Endothelial cell of umbilical vein (primary cell): ENCODE measurements around the gene MARCOL. TPM values are rescaled to one million over a fixed set of nuclear protein-coding genes. Genes with fewer than 3 reads are reported as not detected.

Source experiments
- BruUV-seq: library from RNA; stranded (reverse); fragments of 400-500 nt; replicated peaks from 2 replicates; lab custom pipeline; 2021; lab: Mats Ljungman, UMichigan
- CTCF ChIA-PET: fragments of 300-600, 350-600 bp; sonication (Branson Sonifier 250); formaldehyde crosslinking; loops from one replicate; lab custom pipeline; 2021; ENCODE audit warnings: antibody characterized with exemption, inconsistent platforms; lab: Charles Lee
- POLR2A ChIA-PET: fragments of 300-600, 350-600 bp; sonication (Branson Sonifier 250); formaldehyde crosslinking; loops from one replicate; lab custom pipeline; 2021; ENCODE audit warnings: antibody characterized with exemption, inconsistent platforms; lab: Charles Lee
- DNase-seq: peaks from one replicate; pipeline ENCODE4 v3.0.0-alpha.2; 2011; ENCODE audit warnings: low read depth, low spot score
- FAIRE-seq: peaks from 2 replicates; lab custom pipeline; 2011; peaks lifted over from hg19 to GRCh38; lab: Jason Lieb, UNC
- H2AFZ ChIP-seq: 2 replicates; pipeline ENCODE4 v1.6.0; 2012; ENCODE audit warnings: low read depth, low read length, control low read depth, inconsistent platforms
- H3K27ac ChIP-seq: 2 replicates; pipeline ENCODE4 v1.5.1; 2011; ENCODE audit warnings: low read depth, mild to moderate bottlenecking, control low read depth, low read length, moderate library complexity; ENCODE audit not compliant: insufficient read depth
- H3K27me3 ChIP-seq, 2 experiments: 2 replicates each; pipeline versions ENCODE4 v1.6.0 to v1.6.1; 2011; ENCODE audit warnings: low read length in 2 of 2, mixed read lengths in 1 of 2; ENCODE audit not compliant: control insufficient read depth in 2 of 2, insufficient read depth in 2 of 2
- H3K36me3 ChIP-seq, 2 experiments: 2 replicates in 1 of 2; 3 replicates in 1 of 2; pipeline ENCODE4 v1.5.1; 2011; ENCODE audit warnings: low read length in 2 of 2, mild to moderate bottlenecking in 1 of 2, moderate library complexity in 1 of 2; ENCODE audit not compliant: control insufficient read depth in 2 of 2, insufficient read depth in 2 of 2; ENCODE audit errors: extremely low read depth in 1 of 2
- H3K4me1 ChIP-seq: 3 replicates; pipeline ENCODE4 v1.5.1; 2011; ENCODE audit warnings: mild to moderate bottlenecking, low read length; ENCODE audit not compliant: control insufficient read depth, insufficient read depth; ENCODE audit errors: extremely low read depth
- H3K4me2 ChIP-seq: 2 replicates; pipeline ENCODE4 v1.6.1; 2011; ENCODE audit warnings: low read length, control low read depth, mixed read lengths; ENCODE audit not compliant: insufficient read depth
- H3K4me3 ChIP-seq, 3 experiments: fragments of 200-600 bp in 1 of 3; sonication (generic), shearing (Covaris generic) in 1 of 3; replicated peaks in 1 of 3; 2 replicates each; pipeline ENCODE4 v1.5.1; 2011 to 2016; ENCODE audit warnings: control low read depth in 3 of 3, low read length in 3 of 3, mild to moderate bottlenecking in 2 of 3, inconsistent platforms in 1 of 3, low read depth in 1 of 3, moderate library complexity in 1 of 3; ENCODE audit not compliant: insufficient read depth in 1 of 3
- H3K79me2 ChIP-seq: 2 replicates; pipeline ENCODE4 v1.6.0; 2012; ENCODE audit warnings: low read length, inconsistent platforms; ENCODE audit not compliant: control insufficient read depth, insufficient read depth
- H3K9ac ChIP-seq: replicated peaks from 2 replicates; pipeline ENCODE3; 2011; ENCODE audit warnings: low read length, control low read depth; ENCODE audit not compliant: insufficient read depth; ENCODE audit errors: extremely low read depth
- H3K9me1 ChIP-seq: replicated peaks from 3 replicates; pipeline ENCODE4 v1.6.0; 2011; ENCODE audit warnings: mild to moderate bottlenecking, low read length; ENCODE audit not compliant: control insufficient read depth, insufficient read depth; ENCODE audit errors: extremely low read depth
- H3K9me3 ChIP-seq: replicated peaks from 2 replicates; pipeline ENCODE4 v1.5.1; 2012; ENCODE audit warnings: low read length, inconsistent platforms; ENCODE audit not compliant: control insufficient read depth, insufficient read depth
- H4K20me1 ChIP-seq: replicated peaks from 2 replicates; pipeline ENCODE3; 2011; ENCODE audit warnings: mild to moderate bottlenecking, low read length; ENCODE audit not compliant: control insufficient read depth, insufficient read depth; ENCODE audit errors: extremely low read depth
- EZH2 ChIP-seq: IDR thresholded peaks from 2 replicates; pipeline ENCODE4 v1.6.1; 2012; ENCODE audit warnings: borderline replicate concordance, low read depth, mild to moderate bottlenecking, moderate library complexity, low read length, inconsistent platforms; ENCODE audit not compliant: severe bottlenecking
- FOS ChIP-seq: IDR thresholded peaks from 2 replicates; pipeline ENCODE4 v1.6.1; 2011; ENCODE audit warnings: mild to moderate bottlenecking, low read length, moderate library complexity, borderline replicate concordance; ENCODE audit not compliant: insufficient read depth
- GATA2 ChIP-seq: IDR thresholded peaks from 2 replicates; pipeline ENCODE4 v1.7.0; 2011; ENCODE audit warnings: low read depth, mild to moderate bottlenecking, moderate library complexity, mixed read lengths, low read length; ENCODE audit not compliant: insufficient read length, insufficient read depth
- JUN ChIP-seq: IDR thresholded peaks from 2 replicates; pipeline ENCODE4 v1.6.1; 2011; ENCODE audit warnings: borderline replicate concordance, low read depth; ENCODE audit not compliant: insufficient read length, insufficient read depth
- MYC ChIP-seq: IDR thresholded peaks from one replicate; pipeline ENCODE4 v1.6.1; 2011; ENCODE audit warnings: mild to moderate bottlenecking, low read depth, low read length
- POLR2A ChIP-seq: IDR thresholded peaks from 2 replicates; pipeline ENCODE4 v1.6.1; 2012; ENCODE audit warnings: low read depth, mild to moderate bottlenecking, control low read depth, low read length
- POLR2AphosphoS5 ChIP-seq: IDR thresholded peaks from 2 replicates; pipeline ENCODE4 v1.6.1; 2012; ENCODE audit warnings: low read depth, mild to moderate bottlenecking, control low read depth, low read length, moderate library complexity; ENCODE audit not compliant: insufficient read depth
- dilution Hi-C: fragments of 300-500 bp; cut with MboI; formaldehyde crosslinking; loops from one replicate; pipeline ENCODE4 v1.15.0; 2019; ENCODE audit warnings: low sequenced_read_pairs; ENCODE audit not compliant: extremely low pct_ligation_motif_present
- intact Hi-C: fragments of 100-400 bp; cut with micrococcal nuclease; formaldehyde crosslinking; loops from one replicate; pipeline ENCODE4 v1.10.0; 2022
- polyA plus RNA-seq, 4 experiments: library from polyadenylated mRNA; depleted of rRNA in 3 of 4; stranded (reverse) in 3 of 4; unstranded in 1 of 4; fragments of >200 nt; gene quantifications; 2 replicates each; pipeline versions ENCODE4 v1.2.1 to v1.2.3, GENCODE V29; 2011 to 2012; ENCODE audit warnings: missing spikeins in 1 of 4
- total RNA-seq: library from RNA; stranded (reverse); gene quantifications from 2 replicates; pipeline ENCODE4 v1.2.3, GENCODE V29; 2021
- TF ChIP-seq, protein P1 (sequence below), 2 donors: IDR thresholded peaks; 1 replicate in 1 of 2; 2 replicates in 1 of 2; pipeline ENCODE4 v1.5.1; 2011; ENCODE audit warnings: low read length in 2 of 2, mild to moderate bottlenecking in 2 of 2, moderate library complexity in 2 of 2, control low read depth in 1 of 2, inconsistent platforms in 1 of 2, low read depth in 1 of 2; ENCODE audit not compliant: insufficient read depth in 1 of 2; ENCODE audit errors: extremely low read depth in 1 of 2
- TF ChIP-seq, protein P2 (sequence below): IDR thresholded peaks from 2 replicates; pipeline ENCODE4 v1.6.1; 2011; ENCODE audit not compliant: insufficient read depth, insufficient read length

Gene MARCOL
- total and polyA plus RNA-seq, 2 donors (not counting 3 experiments of a cell fraction or from before 2014, with no cell fraction given) = not detected

DNA sequence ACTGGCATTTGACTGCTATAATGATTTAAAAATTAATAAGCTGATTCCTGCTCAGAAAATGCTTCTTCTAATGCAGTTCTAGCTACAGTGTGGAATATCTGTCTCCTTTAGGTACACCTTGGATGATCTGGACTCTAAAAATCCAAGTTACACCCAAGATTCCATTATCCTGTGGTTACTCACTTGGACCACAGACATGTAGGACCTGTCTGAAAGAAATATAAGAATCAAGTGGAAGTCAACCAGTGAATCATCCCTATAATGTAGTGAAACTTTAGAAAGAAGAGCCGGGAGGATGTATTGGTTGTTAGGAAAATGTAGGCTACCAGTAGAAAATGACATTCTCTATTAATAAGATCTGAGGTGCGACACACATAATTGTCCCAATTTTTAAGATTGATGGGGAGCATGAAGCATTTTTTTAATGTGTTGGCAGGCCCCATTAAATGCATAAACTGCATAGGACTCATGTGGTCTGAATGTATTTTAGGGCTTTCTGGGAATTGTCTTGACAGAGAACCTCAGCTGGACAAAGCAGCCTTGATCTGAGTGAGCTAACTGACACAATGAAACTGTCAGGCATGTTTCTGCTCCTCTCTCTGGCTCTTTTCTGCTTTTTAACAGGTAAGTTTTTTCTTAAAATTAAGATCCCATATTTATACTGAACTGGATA is 35.7 kb upstream of the MARCOL start, which contains the start of gene SPINK6:
TSS of gene SPINK6 (plus strand) at position 512 of the 673 bp plus-strand sequence. CDS start at position 567, 55 bp downstream.
- no peak within 1 kb of the TSS for H3K27ac ChIP-seq
- ChIA-PET CTCF (interaction anchor here (0.7 kb wide), 1 partner anchor 45 kb away, joined by 3 read pairs; no protein-coding TSS in a partner anchor), POLR2A (no interaction called here)
- no peaks in the 10 kb centered on the region for H3K79me2 ChIP-seq
- TF ChIP-seq POLR2A (no peak), GATA2 (no peak), POLR2AphosphoS5 (no peak), EZH2 (no peak), FOS (no peak), MYC (no peak), JUN (no peak)
- TF ChIP-seq, protein P1, sequence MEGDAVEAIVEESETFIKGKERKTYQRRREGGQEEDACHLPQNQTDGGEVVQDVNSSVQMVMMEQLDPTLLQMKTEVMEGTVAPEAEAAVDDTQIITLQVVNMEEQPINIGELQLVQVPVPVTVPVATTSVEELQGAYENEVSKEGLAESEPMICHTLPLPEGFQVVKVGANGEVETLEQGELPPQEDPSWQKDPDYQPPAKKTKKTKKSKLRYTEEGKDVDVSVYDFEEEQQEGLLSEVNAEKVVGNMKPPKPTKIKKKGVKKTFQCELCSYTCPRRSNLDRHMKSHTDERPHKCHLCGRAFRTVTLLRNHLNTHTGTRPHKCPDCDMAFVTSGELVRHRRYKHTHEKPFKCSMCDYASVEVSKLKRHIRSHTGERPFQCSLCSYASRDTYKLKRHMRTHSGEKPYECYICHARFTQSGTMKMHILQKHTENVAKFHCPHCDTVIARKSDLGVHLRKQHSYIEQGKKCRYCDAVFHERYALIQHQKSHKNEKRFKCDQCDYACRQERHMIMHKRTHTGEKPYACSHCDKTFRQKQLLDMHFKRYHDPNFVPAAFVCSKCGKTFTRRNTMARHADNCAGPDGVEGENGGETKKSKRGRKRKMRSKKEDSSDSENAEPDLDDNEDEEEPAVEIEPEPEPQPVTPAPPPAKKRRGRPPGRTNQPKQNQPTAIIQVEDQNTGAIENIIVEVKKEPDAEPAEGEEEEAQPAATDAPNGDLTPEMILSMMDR (IDR thresholded peaks at IDR 0.05; ENCODE audit: extremely low read depth in 1 of 2, insufficient read depth in 1 of 2, low read depth in 1 of 2, low read length in 2 of 2) = no peak
- TF ChIP-seq, protein P2, sequence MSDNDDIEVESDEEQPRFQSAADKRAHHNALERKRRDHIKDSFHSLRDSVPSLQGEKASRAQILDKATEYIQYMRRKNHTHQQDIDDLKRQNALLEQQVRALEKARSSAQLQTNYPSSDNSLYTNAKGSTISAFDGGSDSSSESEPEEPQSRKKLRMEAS = no peak
- no peak within 1 kb of the TSS for H2AFZ ChIP-seq
- H3K9ac ChIP-seq = no peak within 1 kb of the TSS
- dilution Hi-C loops (no loop called here), intact Hi-C loops (no loop called here)
- no TSS peak for BruUV-seq
- no peaks in the 10 kb centered on the region for H3K9me1 ChIP-seq
- no peaks in the 10 kb centered on the region for H3K36me3 ChIP-seq
- H3K4me1 ChIP-seq = no peaks in the 10 kb centered on the region
- H3K27me3 ChIP-seq = no peaks in the 10 kb centered on the region
- no peak for DNase-seq
- no peaks in the 10 kb centered on the region for H3K9me3 ChIP-seq
- H4K20me1 ChIP-seq = no peaks in the 10 kb centered on the region
- H3K4me2 ChIP-seq = no peak within 1 kb of the TSS
- no peak within 1 kb of the TSS for H3K4me3 ChIP-seq
- no peak for FAIRE-seq
